Umbilical cord (tissue), 2 donors: ENCODE results near the gene LTBR. TPM values are rescaled to one million over a fixed set of nuclear protein-coding genes. Genes with fewer than 3 reads are reported as not detected.

Experiments used
- DNase-seq: peaks from one replicate; pipeline ENCODE4 v3.0.0-alpha.2; 2015; ENCODE audit warnings: low spot score
- total RNA-seq: library from RNA; depleted of rRNA; stranded (reverse); fragments of >200 nt; gene quantifications from one replicate; pipeline ENCODE4 v1.2.3, GENCODE V29; 2014; ENCODE audit warnings: low replicate concordance; ENCODE audit not compliant: insufficient read depth

LTBR gene
- total RNA-seq, 1 donor from 2014 or later, result 62.1 TPM

DNA sequence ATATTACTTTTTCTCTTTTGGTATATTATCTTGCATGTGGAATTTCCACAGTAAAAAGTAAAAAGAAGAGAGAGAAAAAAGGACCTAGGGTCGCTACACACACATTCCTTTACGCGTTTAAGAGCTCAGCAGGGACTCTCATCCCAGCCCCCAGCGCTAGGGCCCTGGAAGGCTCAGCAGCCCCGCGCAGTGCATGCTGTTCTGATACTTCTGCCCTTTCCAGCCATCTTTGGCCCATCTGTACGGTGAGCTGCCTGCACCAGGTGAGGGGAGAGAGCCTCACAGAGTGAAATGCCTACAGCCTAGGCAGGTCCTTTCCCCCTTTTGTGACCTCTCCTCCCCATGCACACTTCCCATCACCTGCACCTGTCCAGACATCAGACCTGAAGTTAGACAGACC, 1.6 kb upstream of the LTBR start:
- DNase-seq, result no peak

DNA sequence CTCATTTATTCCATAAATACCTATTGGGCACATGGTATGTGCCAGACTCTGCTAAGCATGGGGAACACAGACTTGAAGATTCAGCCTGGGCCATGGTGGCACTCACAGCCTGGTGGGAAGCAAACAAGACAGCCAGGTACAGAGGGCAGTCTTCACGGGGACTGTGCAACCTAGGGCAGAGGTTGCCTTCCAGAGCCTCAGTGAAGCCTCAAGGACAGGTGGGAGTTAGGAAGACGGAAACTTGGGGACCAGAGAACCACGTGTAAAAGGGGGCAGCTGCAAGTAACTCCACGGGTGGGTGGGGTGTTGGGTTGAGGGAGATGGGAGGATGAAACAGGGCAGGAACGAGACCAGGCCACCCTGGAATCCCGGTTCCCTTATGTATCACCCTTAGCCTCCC, 980 bp upstream of the LTBR start:
- DNase-seq, result no peak

GRCh38 chr12:6384499-6385436, 806 bp downstream of the LTBR start:
- DNase-seq, result no peak

DNA sequence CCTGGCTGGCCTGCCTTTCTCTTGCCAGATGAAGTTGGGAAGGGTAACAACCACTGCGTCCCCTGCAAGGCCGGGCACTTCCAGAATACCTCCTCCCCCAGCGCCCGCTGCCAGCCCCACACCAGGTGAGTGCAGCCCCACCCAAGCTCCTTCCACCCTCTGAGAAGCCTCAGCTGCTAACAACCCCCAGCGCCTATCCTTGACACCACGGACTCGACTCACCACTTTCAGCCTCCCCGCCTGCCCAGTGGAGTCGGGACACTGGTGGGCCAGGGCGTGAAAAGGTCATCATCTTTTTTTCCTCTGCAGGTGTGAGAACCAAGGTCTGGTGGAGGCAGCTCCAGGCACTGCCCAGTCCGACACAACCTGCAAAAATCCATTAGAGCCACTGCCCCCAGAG, 2.1 kb downstream of the LTBR start:
- DNase-seq, result no peak

DNA sequence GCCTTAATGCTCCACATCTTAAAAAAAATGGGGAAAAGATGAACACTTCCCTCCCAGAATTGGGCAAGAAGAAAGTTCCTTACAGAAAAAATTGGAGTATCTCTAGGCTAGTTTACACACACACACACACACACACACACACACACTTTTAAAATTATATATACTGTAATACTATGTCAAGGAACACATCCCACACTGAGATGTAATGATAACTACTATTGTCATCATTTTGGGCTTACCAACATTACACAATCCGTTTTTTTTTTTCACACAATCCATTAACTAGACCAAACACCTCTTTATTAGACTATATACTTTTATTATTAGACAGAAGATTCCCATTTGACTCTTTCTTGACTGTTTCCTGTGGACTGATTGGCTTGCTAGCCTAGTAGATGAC, 2.5 kb downstream of the LTBR start:
- no peak for DNase-seq

DNA sequence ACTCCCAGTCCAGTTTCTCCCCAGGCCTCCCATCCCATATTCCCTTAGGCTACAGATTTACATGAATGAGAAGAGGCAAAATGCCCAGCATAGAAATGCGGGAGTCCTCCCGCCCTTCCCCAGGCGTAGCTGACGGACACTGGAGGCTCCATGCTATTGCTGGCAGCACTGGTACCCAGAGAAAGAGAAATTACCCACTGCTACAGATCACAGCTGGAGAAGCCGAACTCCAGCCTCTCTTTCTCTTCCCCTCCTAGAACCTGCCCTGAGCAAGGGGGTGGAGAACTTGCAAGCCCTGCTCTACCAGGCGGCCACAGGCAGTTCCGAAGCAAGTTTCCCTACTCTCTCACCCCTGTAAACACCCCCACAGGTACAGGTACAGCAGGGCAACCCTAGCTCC, 3.6 kb downstream of the LTBR start:
- no peak for DNase-seq

DNA sequence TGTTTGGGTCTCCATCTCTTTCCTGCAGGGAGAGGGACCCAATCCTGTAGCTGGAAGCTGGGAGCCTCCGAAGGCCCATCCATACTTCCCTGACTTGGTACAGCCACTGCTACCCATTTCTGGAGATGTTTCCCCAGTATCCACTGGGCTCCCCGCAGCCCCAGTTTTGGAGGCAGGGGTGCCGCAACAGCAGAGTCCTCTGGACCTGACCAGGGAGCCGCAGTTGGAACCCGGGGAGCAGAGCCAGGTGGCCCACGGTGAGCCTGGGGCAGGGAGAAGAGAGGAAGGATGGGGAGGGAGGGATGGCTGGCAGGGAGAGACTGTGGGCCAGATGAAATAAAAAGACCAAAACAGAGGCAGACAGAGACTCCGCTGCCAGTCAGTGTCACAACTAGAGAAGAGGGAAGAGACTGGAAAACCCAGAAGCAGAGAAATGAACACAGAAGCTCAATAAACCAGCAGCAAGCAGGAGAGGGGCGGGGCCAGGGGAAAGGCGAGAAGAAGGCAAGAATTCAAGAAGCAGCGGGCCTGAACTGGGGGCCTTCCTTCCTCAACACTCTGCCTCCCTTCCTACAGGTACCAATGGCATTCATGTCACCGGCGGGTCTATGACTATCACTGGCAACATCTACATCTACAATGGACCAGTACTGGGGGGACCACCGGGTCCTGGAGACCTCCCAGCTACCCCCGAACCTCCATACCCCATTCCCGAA, 6.3 kb downstream of the LTBR start:
- DNase-seq, result no peak

- DNase-seq, result no peak
Measured at GRCh38 chr12:6391013-6391412, 7.1 kb downstream of the LTBR start.

GRCh38 chr12:6392504-6392903, 8.5 kb downstream of the LTBR start:
- peak; percentile 55 for DNase-seq

- no peak for DNase-seq
Measured at GRCh38 chr12:6393109-6393508, 9.1 kb downstream of the LTBR start.

GRCh38 chr12:6394398-6394797, 10.4 kb downstream of the LTBR start:
- DNase-seq, result no peak

GRCh38 chr12:6396031-6396430, 12.1 kb downstream of the LTBR start:
- DNase-seq, result no peak

DNA sequence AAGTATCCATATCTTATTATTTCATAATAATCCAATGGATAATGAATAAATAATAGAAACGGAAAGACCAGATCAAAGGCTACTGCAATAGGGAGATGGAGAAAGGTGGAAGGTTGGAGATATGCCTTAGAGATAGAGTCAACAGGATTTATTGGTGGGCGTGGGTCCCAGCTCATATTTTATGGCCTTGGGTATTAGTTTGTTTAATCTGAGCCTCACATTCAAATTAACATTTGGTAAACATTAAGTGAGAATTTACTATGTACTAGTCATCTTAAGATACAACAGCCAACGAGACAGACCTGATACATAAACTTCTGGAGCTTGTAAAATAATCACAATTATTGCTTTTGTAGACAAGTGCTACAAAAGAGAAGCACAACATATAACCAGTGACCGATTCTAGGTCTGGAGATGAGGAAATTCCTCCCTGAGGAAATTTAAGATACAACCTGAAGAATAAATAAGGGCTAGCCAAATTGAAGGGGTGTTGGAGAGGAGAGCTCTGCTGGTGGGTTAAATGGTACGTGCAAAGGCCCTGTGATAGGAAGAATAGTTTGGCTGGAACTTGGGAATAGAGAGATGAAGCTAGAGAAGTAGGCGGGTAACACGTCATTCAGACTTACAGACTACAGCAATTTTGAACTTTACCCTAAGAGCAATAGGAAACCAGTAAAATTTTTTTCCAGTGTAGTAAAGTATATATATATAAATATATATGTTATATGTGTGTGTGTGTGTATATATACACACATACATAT, 16.1 kb downstream of the LTBR start:
- DNase-seq, result no peak

GRCh38 chr12:6404390-6404789, 20.4 kb downstream of the LTBR start:
- no peak for DNase-seq

- no peak for DNase-seq
Measured at GRCh38 chr12:6405963-6406362, 22.0 kb downstream of the LTBR start.

DNA sequence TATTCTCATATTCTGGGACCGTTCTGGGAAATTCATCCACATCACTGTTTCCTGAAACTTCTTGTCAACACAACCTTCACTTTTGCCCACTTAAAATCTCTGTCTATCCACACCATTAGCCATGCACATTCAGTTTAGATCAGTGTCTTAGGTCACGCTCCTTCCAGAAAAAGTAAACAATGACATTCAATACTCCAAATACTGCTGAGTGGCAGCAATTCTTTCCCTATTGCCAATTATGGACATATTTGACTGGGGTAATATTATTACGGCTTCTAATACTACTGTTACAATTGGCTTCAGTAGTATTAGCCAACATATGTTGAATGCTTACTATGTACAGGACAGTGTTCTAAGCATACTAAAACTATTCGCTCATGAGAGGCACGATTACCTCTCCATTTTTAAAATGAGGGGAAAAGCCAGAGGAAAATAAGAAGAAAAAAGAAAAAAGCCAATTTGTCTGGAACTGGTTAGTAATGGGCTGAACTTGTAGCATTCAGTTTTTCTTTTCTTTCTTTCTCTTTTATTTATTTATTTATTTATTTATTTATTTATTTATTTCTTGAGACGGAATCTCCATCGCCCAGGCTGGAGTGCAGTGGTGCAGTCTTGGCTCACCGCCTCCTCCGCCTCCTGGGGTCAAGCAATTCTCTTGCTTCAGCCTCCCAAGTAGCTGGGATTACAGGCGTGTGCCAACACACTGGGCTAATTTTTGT, 23.4 kb downstream of the LTBR start:
- DNase-seq, result no peak

DNA sequence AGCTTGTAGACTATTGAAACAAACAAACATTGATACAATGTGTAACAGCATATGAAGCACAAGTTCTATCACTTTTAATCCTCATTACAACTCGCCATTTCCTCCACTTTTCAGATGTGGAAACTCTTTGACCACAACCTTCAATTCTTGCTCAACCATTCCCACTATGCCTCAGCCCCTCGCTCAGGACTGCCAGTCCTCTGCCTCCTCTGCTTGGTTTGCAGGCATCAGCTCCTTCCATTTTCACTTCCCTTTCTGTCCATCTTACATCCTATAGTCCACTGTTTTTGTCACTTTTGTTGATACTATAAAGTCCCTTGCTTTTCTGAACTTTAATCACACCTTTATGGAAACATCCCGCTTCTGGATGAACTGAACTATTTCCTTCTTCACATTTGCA, 32.6 kb downstream of the LTBR start:
- DNase-seq, result no peak

DNA sequence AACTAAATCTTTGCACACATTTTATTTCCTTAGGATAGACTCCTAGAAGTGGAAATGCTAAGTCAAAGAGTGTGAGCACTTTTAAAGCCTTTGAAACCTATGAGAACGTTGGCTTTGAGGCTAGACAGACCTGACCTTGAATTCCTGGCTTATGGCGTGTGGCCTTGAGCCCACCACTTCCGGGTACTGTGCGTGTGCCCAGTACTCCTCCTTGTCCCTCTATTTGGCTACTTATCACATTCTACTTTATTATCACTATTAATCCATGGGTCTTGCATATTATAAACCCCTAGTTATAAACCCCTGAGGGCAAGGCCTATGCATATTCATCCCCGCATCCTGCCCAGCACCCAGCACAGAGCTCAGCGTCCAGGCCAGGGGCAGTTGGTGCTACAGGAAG, 34.8 kb downstream of the LTBR start:
- no peak for DNase-seq

- no peak for DNase-seq
Measured at GRCh38 chr12:6420364-6420763, 36.4 kb downstream of the LTBR start.

- peak; percentile 93 for DNase-seq
Measured at GRCh38 chr12:6423267-6424007, 39.5 kb downstream of the LTBR start.

DNA sequence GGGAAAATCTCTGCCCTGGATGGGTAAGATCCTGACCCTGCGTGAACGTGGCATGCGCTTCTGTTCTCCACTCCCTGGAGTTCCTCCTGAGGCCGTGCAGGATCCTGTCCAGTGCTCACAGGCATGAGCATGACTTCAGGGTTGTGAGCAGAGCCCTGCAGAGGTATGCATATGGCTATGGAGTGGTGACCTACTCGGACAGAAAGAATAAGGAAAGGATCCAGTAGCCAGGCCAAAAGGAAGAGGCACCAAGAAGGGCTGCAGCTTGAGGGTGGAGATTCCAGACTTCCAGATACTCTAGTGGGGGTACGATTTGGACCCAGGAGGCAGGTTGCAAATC, 40.0 kb downstream of the LTBR start:
- DNase-seq, result no peak
